ENCODE measurements around the gene TRPM4.

GRCh38 chr19:49141352-49141751, 16.2 kb upstream of the TRPM4 start:
- TF ChIP-seq ZBTB7A (IDR thresholded peaks at IDR 0.05; ENCODE audit: low read depth) (no peak), TAF1 (IDR thresholded peaks at IDR 0.05; ENCODE audit: low read depth) (no peak), EP300 (IDR thresholded peaks at IDR 0.05; ENCODE audit: borderline replicate concordance) (no peak), FOXM1 (IDR thresholded peaks at IDR 0.05; ENCODE audit: borderline replicate concordance, low read depth) (no peak), TEAD4 (IDR thresholded peaks at IDR 0.05) (no peak), RAD21 (IDR thresholded peaks at IDR 0.05; ENCODE audit: low read depth) (no peak), MAX (IDR thresholded peaks at IDR 0.05) (no peak), REST (IDR thresholded peaks at IDR 0.05; ENCODE audit: low read depth) (no peak), CEBPB (IDR thresholded peaks at IDR 0.05) (no peak), NFIC (IDR thresholded peaks at IDR 0.05) (no peak)
